Measurements from ENCODE around the gene SNTG2.

DNA sequence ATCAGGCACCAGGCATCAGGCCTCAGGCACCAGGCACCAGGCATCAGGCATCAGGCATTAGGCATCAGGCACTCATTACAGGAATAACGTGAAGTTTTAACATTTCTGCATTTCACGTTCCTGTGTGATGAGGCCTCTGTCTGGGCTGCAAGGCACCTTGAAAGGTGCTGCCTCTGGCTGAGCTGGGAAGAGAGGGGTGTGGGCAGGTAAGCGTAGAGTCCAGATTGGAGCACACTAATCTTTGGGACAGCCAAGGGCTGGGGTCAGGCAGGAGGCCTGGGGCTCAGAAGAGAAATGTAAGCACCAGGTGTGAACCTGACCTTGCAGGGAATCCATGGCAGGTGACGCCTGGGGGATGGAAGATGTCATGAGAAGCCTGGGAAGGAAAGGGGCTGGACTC is 25.3 kb upstream of the SNTG2 start:
- no peak for TF ChIP-seq EZH2 (IDR thresholded peaks at IDR 0.05; ENCODE audit: insufficient read depth, low read length)
- TF ChIP-seq, protein P1, sequence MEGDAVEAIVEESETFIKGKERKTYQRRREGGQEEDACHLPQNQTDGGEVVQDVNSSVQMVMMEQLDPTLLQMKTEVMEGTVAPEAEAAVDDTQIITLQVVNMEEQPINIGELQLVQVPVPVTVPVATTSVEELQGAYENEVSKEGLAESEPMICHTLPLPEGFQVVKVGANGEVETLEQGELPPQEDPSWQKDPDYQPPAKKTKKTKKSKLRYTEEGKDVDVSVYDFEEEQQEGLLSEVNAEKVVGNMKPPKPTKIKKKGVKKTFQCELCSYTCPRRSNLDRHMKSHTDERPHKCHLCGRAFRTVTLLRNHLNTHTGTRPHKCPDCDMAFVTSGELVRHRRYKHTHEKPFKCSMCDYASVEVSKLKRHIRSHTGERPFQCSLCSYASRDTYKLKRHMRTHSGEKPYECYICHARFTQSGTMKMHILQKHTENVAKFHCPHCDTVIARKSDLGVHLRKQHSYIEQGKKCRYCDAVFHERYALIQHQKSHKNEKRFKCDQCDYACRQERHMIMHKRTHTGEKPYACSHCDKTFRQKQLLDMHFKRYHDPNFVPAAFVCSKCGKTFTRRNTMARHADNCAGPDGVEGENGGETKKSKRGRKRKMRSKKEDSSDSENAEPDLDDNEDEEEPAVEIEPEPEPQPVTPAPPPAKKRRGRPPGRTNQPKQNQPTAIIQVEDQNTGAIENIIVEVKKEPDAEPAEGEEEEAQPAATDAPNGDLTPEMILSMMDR (IDR thresholded peaks at IDR 0.05; ENCODE audit: insufficient read depth, low read depth, low read length): no peak
